K562 (cell line): ENCODE measurements around the gene CLTA. TPM values are rescaled to one million over a fixed set of nuclear protein-coding genes. Genes with fewer than 3 reads are reported as not detected.

Source experiments
- BCL6 ChIP-seq: fragments of 250-450 bp; sonication (Bioruptor Pico); IDR thresholded peaks from 2 replicates; pipeline ENCODE4 v1.4.0; 2020
- GABPA ChIP-seq: fragments of 200-800 bp; sonication (Bioruptor generic); conservative IDR thresholded peaks from 2 replicates; pipeline ENCODE4 v1.6.1; 2016; ENCODE audit warnings: low read depth, missing genetic modification characterization, missing compliant biosample characterization
- GABPB2 ChIP-seq: fragments of 250-450 bp; sonication (Bioruptor Pico); conservative IDR thresholded peaks from 2 replicates; pipeline ENCODE4 v1.5.1; 2021; ENCODE audit warnings: mild to moderate bottlenecking
- HDAC6 ChIP-seq: IDR thresholded peaks from 2 replicates; pipeline ENCODE4 v1.6.1; 2012; ENCODE audit warnings: low read depth, mild to moderate bottlenecking, control low read depth, inconsistent platforms, low read length, moderate library complexity
- HDGF ChIP-seq: fragments of 450-650 bp; IDR thresholded peaks from 2 replicates; pipeline ENCODE4 v1.6.1; 2016
- HINFP ChIP-seq: fragments of 450-650 bp; conservative IDR thresholded peaks from 2 replicates; pipeline ENCODE4 v1.6.1; 2016; ENCODE audit warnings: missing genetic modification characterization, low read depth, mild to moderate bottlenecking, control low read depth, missing compliant biosample characterization
- HIVEP1 ChIP-seq: fragments of 250-450 bp; sonication (Bioruptor Pico); IDR thresholded peaks from 2 replicates; pipeline ENCODE4 v1.4.0; 2020; ENCODE audit warnings: mild to moderate bottlenecking
- HMGXB4 ChIP-seq: sonication (generic); formaldehyde crosslinking; IDR thresholded peaks from 2 replicates; pipeline ENCODE4 v1.8.1; 2023; ENCODE audit warnings: mild to moderate bottlenecking, missing genetic modification reagents
- HNRNPLL ChIP-seq: fragments of 200-400 bp; formaldehyde crosslinking; IDR thresholded peaks from 2 replicates; pipeline ENCODE4 v1.6.1; 2017; ENCODE audit warnings: low read length, low read depth, mild to moderate bottlenecking; ENCODE audit not compliant: poor library complexity, severe bottlenecking
- LEF1 ChIP-seq: fragments of 450-650 bp; IDR thresholded peaks from 2 replicates; pipeline ENCODE4 v1.6.1; 2016; ENCODE audit warnings: mild to moderate bottlenecking
- MTA2 ChIP-seq: fragments of 450-650 bp; IDR thresholded peaks from 2 replicates; pipeline ENCODE4 v1.6.1; 2016; ENCODE audit warnings: low read depth
- PCBP1 ChIP-seq: fragments of 200-400 bp; formaldehyde crosslinking; IDR thresholded peaks from 2 replicates; pipeline ENCODE4 v1.6.1; 2018; ENCODE audit warnings: mild to moderate bottlenecking, low read depth, low read length; ENCODE audit not compliant: poor library complexity, severe bottlenecking
- PHB2 ChIP-seq: fragments of 450-650 bp; IDR thresholded peaks from 2 replicates; pipeline ENCODE4 v1.6.1; 2017; ENCODE audit warnings: low read depth
- RBM14 ChIP-seq: fragments of 200-400 bp; formaldehyde crosslinking; IDR thresholded peaks from 2 replicates; pipeline ENCODE4 v1.6.1; 2018; ENCODE audit warnings: low read depth, mild to moderate bottlenecking, low read length, moderate library complexity, borderline replicate concordance; ENCODE audit not compliant: insufficient read depth
- RUNX1 ChIP-seq: sonication (generic); IDR thresholded peaks from 2 replicates; pipeline ENCODE4 v1.6.1; 2016; ENCODE audit warnings: antibody characterized with exemption, low read depth
- SAFB ChIP-seq: fragments of 200-400 bp; formaldehyde crosslinking; IDR thresholded peaks from 2 replicates; pipeline ENCODE4 v1.6.1; 2017; ENCODE audit warnings: low read depth, low read length, borderline replicate concordance
- SREBF2 ChIP-seq: sonication (generic); formaldehyde crosslinking; IDR thresholded peaks from 2 replicates; pipeline ENCODE4 v1.4.0; 2020; ENCODE audit warnings: mild to moderate bottlenecking, missing genetic modification reagents
- TARDBP ChIP-seq: fragments of 450-650 bp; IDR thresholded peaks from 2 replicates; pipeline ENCODE4 v1.6.1; 2016
- TFAP4 ChIP-seq: sonication (generic); formaldehyde crosslinking; IDR thresholded peaks from 2 replicates; pipeline ENCODE4 v1.8.0; 2022; ENCODE audit warnings: missing genetic modification reagents, mild to moderate bottlenecking, moderate library complexity, borderline replicate concordance
- THAP7 ChIP-seq: fragments of 250-450 bp; sonication (Bioruptor Pico); IDR thresholded peaks from 2 replicates; pipeline ENCODE4 v1.5.0; 2021
- TRIM24 ChIP-seq, 2 experiments: fragments of 450-650 bp; IDR thresholded peaks; 2 replicates each; pipeline ENCODE4 v1.6.1; 2016
- TSC22D4 ChIP-seq: fragments of 450-650 bp; IDR thresholded peaks from 2 replicates; pipeline ENCODE4 v1.6.1; 2016; ENCODE audit warnings: missing genetic modification characterization, missing biosample characterization, control low read depth
- ZFP1 ChIP-seq: fragments of 450-650 bp; formaldehyde crosslinking; IDR thresholded peaks from 2 replicates; pipeline ENCODE4 v1.4.0; 2020; ENCODE audit warnings: mild to moderate bottlenecking, mixed read lengths
- ZNF217 ChIP-seq: sonication (generic); formaldehyde crosslinking; IDR thresholded peaks from 2 replicates; pipeline ENCODE4 v1.8.0; 2022; ENCODE audit warnings: mild to moderate bottlenecking, missing genetic modification reagents
- ZNF766 ChIP-seq: fragments of 200-800 bp; sonication (Bioruptor generic); conservative IDR thresholded peaks from 2 replicates; pipeline ENCODE4 v1.6.1; 2016; ENCODE audit warnings: missing genetic modification characterization, missing compliant biosample characterization
- ZNF778 ChIP-seq: fragments of 450-650 bp; formaldehyde crosslinking; IDR thresholded peaks from 2 replicates; pipeline ENCODE4 v1.4.0; 2020; ENCODE audit warnings: mild to moderate bottlenecking, moderate library complexity
- ZNF830 ChIP-seq: fragments of 250-450 bp; sonication (Bioruptor Pico); IDR thresholded peaks from 2 replicates; pipeline ENCODE4 v1.5.0; 2021; ENCODE audit warnings: mild to moderate bottlenecking
- polyA plus RNA-seq, 8 experiments: library from polyadenylated mRNA; depleted of rRNA in 4 of 8; stranded (reverse) in 5 of 8; unstranded in 3 of 8; fragments of >200 nt; fragmentation: Nextera tagmentation in 2 of 8; fragmentation: Illumina TruSeq in 1 of 8; extraction: Ambion mirVana in 2 of 8; extraction: Trizol in 1 of 8; gene quantifications; 2 replicates each; pipeline versions ENCODE4 v1.2.1 to v1.2.3, GENCODE V29; 2011 to 2014; ENCODE audit warnings: inconsistent platforms in 1 of 8, missing spikeins in 1 of 8
- total RNA-seq, 7 experiments: library from RNA; depleted of rRNA in 6 of 7; stranded (reverse); fragments of >200 nt in 6 of 7; fragmentation: Illumina TruSeq in 2 of 7; extraction: Trizol in 2 of 7; gene quantifications; 2 replicates each; pipeline versions ENCODE4 v1.2.1 to v1.2.3, GENCODE V29; 2011 to 2021; ENCODE audit warnings: low replicate concordance in 1 of 7

Gene CLTA
- total and polyA plus RNA-seq, 9 of the 15 experiments (the other 6 are each of a cell fraction or from before 2014, with no cell fraction given), result 37.8 to 219 (median 144) TPM

GRCh38 chr9:36258208-36258995, 67.7 kb downstream of the CLTA start, which contains the start of gene GNE (continued):
- TF ChIP-seq SAFB, result peak; percentile 85
- no peak for TF ChIP-seq HIVEP1 (CRISPR knock-in tag)
- no peak for TF ChIP-seq MTA2
- peak; percentile 48 for TF ChIP-seq HNRNPLL
- TF ChIP-seq ZFP1 (CRISPR knock-in tag), result no peak
- no peak for TF ChIP-seq THAP7 (CRISPR knock-in tag)
- TF ChIP-seq TARDBP, result peak; percentile 52; the same call in 1 of the 2 replicates
- TF ChIP-seq RUNX1, result no peak
- no peak for TF ChIP-seq ZNF778
- no peak for TF ChIP-seq SREBF2 (CRISPR knock-in tag)
- no peak for TF ChIP-seq TSC22D4 (tag)
- no peak for TF ChIP-seq LEF1
- no peak for TF ChIP-seq PHB2
- no peak for TF ChIP-seq HINFP (tag)
- no peak for TF ChIP-seq RBM14
- 0 out of 2 replicates have a peak, but pooled peaks have one; percentile 14 for TF ChIP-seq ZNF766 (CRISPR knock-in tag)
- TF ChIP-seq ZNF217 (CRISPR knock-in tag), result no peak
- no peak for TF ChIP-seq HDAC6
- no peak for TF ChIP-seq GABPB2
- no peak for TF ChIP-seq HDGF
- TF ChIP-seq TFAP4 (CRISPR knock-in tag), result peak; percentile 68; the same call in 1 of the 2 replicates
- TF ChIP-seq ZNF830 (CRISPR knock-in tag), result no peak
- no peak for TF ChIP-seq GABPA (tag)
- TF ChIP-seq HMGXB4 (CRISPR knock-in tag), result no peak
- TF ChIP-seq TRIM24 (IDR thresholded peaks at IDR 0.05), result no peak
- TF ChIP-seq BCL6 (CRISPR knock-in tag), result no peak
- peak; percentile 26 for TF ChIP-seq PCBP1
